HG02973 (cell line): ENCODE measurements around the gene SYNE2.

Experiments used
- ATAC-seq: cut with Tn5 transposase; IDR thresholded peaks from one replicate; pipeline ENCODE4 v1.9.1; 2021; ENCODE audit warnings: moderate library complexity; ENCODE audit not compliant: unreplicated experiment

The SYNE2 gene

GRCh38 chr14:64064447-64064846 is 211.6 kb downstream of the SYNE2 start:
- ATAC-seq: no peak

GRCh38 chr14:64069634-64070359 is 217.0 kb downstream of the SYNE2 start:
- no peak for ATAC-seq

GRCh38 chr14:64074961-64075612 is 222.3 kb downstream of the SYNE2 start:
- ATAC-seq: no peak

GRCh38 chr14:64075613-64076005 is 222.8 kb downstream of the SYNE2 start:
- ATAC-seq: no peak

DNA sequence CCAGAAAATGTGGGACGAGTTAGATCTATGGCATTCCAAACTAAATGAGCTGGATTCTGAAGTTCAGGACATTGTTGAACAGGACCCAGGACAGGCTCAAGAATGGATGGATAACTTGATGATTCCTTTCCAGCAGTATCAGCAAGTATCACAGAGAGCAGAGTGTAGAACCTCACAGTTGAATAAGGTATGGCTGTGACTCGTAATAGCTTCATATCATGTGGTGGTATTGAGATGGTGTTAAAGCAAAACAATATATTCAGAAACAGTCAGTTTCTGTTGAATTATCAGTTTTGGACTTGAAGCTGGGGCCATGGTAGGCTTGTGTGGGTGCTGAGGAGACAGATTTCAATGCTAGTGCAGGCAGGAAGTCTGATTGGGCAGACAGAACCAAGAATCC is 227.6 kb downstream of the SYNE2 start:
- ATAC-seq: no peak

DNA sequence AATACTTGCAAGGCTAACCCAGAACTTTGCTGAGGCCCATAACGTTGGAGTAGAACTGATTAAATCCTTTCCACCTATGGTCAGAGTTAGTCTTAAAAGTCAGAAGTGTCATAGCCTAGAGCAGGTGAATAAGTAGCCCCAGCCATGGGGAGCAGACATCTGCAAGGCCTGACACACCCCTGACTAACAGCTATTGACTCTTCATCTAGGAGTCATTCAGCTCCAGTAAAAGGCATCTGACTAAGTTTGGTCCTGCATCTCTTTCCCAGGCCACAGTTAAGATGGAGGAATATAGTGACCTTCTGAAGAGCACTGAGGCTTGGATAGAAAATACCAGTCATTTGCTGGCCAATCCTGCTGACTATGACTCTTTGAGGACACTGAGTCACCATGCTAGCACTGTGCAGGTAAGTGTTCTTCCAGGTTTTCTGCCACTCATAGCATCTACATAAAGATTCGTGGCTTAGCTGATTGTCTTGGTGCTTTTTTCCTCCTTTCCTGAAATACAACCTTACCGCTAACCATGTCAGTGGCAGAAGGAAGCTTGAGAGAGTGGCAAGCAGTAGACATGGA is 228.5 kb downstream of the SYNE2 start:
- ATAC-seq: no peak

- ATAC-seq: no peak
Observed at GRCh38 chr14:64082837-64083236, 230.0 kb downstream of the SYNE2 start.

- no peak for ATAC-seq
Observed at GRCh38 chr14:64088647-64088964, 235.8 kb downstream of the SYNE2 start.

GRCh38 chr14:64089920-64090319 is 237.1 kb downstream of the SYNE2 start:
- ATAC-seq: no peak

GRCh38 chr14:64091217-64091616 is 238.4 kb downstream of the SYNE2 start:
- no peak for ATAC-seq

DNA sequence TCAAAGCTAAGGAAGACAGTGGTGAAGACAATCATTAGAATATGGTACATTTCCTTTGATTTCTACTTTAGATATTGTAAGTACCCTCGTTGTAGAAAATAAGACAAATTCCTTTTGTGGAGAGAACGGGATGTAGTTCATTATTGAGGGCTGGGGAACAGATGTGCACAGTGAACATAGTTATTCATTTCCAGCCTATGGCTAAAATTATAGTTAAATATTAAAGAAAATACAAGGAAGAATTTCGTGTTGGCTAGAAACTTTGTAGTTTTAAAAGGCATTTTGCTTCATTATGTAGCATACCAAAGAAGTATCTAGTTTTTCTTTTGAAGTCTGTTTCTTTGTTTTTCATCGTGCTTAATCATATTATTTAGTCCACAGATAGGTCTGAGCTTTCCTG is 239.5 kb downstream of the SYNE2 start:
- no peak for ATAC-seq

GRCh38 chr14:64092940-64093339 is 240.1 kb downstream of the SYNE2 start:
- ATAC-seq: no peak

DNA sequence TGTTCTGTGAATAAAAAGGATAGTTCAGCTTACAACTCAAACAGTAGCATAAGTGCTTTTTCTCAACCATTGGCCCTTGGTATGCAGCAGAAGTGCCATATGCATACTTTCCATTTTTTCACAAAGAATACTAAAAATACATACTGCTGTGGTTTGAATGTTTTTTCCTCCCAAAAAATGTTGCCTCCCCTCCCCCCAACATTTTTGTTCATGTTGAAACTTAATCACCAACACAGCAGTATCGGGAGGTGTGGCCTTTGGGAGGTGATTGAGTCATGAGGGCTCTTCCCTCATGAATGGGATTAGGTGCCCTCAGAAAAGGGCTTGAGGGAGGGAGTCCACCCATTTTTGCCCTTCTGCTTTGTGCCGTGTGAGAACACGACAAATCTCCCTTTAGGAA is 242.8 kb downstream of the SYNE2 start:
- ATAC-seq: no peak

DNA sequence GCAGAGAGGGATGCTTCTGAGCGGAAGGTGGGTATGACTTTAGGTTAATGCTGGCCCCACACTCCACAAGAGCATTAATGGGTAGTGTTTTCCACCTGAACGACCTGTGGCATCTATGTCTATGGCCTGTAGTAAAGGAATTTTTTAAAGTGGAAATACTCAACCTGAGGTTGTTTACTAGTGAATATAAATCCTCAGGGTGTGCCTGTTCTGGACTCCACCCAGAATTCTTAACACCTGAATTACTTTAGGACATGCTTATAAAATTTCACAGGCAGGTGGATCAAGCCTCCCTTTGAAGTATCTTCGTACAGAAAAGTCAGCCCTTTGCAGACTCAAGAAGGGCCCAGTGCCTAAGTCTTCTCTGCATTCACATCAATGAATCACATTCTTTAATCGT is 245.3 kb downstream of the SYNE2 start:
- no peak for ATAC-seq

DNA sequence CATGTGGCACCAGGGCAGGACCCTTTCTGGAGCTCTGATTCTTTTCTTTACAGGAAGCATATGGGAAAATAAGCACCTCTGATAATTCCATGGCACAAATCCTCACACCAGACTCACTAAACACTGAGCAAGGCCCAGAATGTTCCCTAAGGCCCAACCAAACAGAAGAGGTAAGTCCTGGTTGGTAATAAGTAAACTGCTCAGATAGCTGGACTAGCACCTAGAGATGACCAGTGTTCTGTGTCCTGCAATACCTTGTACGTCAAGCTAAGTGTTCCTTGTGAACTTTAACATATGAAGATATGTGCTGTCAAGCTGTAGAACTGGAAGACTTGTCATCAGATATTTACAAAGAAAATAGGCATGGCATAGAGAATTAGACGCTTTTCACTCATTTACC is 254.6 kb downstream of the SYNE2 start:
- ATAC-seq: no peak

GRCh38 chr14:64109819-64110554 is 257.2 kb downstream of the SYNE2 start:
- ATAC-seq: no peak

DNA sequence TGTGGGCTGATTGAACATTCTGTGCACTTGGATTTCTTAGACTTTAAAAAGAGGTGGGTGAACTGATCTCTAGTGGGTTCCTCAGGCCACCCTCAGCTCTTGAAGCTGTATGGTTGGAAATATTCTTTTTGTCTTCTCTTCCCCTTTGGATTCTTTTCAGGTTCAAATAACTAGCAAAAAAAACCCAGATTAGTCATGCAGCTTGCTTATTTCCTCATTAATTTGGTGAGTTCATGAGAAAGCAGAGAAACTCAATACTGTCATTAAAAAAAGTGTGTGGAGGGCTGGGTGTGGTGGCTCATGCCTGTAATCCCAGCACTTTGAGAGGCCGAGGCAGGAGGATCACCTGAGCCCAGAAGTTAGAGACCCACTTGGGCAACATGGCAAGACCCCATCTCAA is 258.0 kb downstream of the SYNE2 start:
- ATAC-seq: no peak

DNA sequence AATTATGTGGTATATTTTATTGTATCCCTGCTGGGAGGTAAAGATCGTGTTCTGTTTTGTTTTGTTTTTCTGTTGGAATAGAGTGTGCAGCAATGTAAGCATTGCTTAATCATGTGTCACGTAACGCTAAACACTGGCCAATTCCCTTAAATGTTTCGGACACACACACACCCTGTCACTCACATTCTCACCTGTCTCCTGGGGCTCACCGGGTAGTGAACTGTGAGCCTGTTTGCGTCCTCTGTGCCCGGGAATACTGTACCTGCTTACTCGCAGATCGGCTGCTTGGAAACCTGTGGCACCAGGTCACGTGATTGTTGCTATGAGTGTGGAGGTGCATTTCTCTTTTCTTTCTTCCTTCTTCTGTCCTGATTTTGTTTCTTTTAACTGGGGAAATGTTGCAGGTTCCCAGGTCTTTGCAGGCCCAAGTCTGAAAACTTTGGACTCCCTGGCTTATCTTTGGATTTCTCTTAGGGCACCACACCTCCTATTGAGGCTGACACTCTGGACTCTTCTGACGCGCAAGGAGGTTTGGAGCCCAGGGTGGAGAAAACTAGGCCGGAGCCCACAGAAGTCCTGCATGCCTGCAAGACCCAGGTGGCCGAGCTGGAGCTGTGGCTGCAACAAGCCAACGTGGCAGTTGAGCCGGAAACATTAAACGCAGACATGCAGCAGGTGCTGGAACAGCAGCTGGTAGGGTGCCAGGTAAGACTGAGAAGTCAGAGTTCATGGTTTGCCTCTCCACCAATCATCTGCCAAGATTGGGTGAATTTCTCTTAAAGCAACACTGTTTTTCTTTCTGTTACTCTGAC is 260.3 kb downstream of the SYNE2 start:
- no peak for ATAC-seq

DNA sequence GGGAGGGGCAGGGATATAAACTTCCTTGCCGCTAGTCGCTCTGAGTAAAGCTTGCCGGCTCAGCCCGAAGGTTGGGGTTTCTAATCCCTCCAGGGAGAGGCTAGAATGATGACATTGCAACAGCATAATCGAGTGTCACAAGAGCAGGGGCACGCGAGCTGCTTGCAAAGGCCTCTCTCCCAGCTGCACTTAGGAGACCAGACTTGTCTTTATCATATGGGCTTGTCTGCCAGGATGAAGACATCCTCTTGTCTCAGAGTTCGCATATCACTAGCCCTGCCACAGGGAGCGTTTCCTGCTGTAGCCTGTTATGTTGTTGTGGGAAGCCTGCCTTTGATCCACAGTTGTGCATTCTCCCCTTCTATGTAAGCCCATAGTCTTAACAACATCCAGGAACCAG is 261.4 kb downstream of the SYNE2 start:
- no peak for ATAC-seq

GRCh38 chr14:64114796-64115195 is 262.0 kb downstream of the SYNE2 start:
- no peak for ATAC-seq

DNA sequence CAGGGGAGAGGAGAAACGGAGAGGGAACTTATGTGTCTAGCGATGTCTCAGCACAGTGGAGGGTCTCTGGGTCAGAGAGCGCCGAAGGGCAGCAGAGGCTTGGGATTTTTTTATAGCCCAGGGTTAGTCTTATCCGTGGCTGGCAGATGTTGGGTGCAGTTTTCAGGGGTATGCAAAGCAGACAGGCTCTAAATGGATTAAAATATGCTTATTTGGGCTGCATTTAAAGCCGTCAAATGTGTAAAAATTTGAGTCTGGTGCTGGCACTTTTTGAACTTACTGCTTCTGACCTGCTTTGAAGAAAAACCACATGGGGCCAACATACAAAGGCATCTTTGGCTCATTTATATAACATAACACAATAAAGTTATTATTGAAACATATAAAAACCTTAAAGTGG is 262.6 kb downstream of the SYNE2 start:
- ATAC-seq: no peak
